CD14-positive monocyte (primary cell): ENCODE measurements around the gene GARNL3. TPM values are rescaled to one million over a fixed set of nuclear protein-coding genes. Genes with fewer than 3 reads are reported as not detected.

Experiments used
- DNase-seq, 3 donors: peaks; one replicate each; pipeline ENCODE4 v3.0.0-alpha.2; 2011 to 2022
- H2AFZ ChIP-seq: 2 replicates; pipeline ENCODE4 v1.6.0; 2012; ENCODE audit warnings: mild to moderate bottlenecking, low read depth, low read length, inconsistent platforms; ENCODE audit not compliant: insufficient read depth, poor library complexity, severe bottlenecking
- H3K27ac ChIP-seq, 2 donors: 1 replicate in 1 of 2; 2 replicates in 1 of 2; pipeline ENCODE4 v1.5.1; 2012 to 2013; ENCODE audit warnings: low read length in 2 of 2, control low read depth in 1 of 2, inconsistent platforms in 1 of 2, low read depth in 1 of 2, mild to moderate bottlenecking in 1 of 2
- H3K27me3 ChIP-seq, 2 donors: one replicate each; pipeline versions ENCODE4 v1.6.0 to v1.6.1; 2011 to 2013; ENCODE audit warnings: low read length in 2 of 2; ENCODE audit not compliant: control insufficient read depth in 2 of 2, insufficient read depth in 2 of 2
- H3K36me3 ChIP-seq, 2 donors: replicated peaks in 1 of 2; 1 replicate in 1 of 2; 2 replicates in 1 of 2; pipeline versions ENCODE4 v1.5.1 to v1.6.1; 2012 to 2013; ENCODE audit warnings: low read length in 2 of 2, control low read depth in 1 of 2, inconsistent platforms in 1 of 2, mild to moderate bottlenecking in 1 of 2; ENCODE audit not compliant: insufficient read depth in 2 of 2, control insufficient read depth in 1 of 2
- H3K4me1 ChIP-seq, 2 donors: 1 replicate in 1 of 2; 2 replicates in 1 of 2; pipeline versions ENCODE4 v1.5.1 to v1.6.1; 2012 to 2013; ENCODE audit warnings: low read length in 2 of 2, control low read depth in 1 of 2, inconsistent platforms in 1 of 2, mild to moderate bottlenecking in 1 of 2, moderate library complexity in 1 of 2; ENCODE audit not compliant: insufficient read depth in 2 of 2, control insufficient read depth in 1 of 2
- H3K4me2 ChIP-seq: replicated peaks from 2 replicates; pipeline ENCODE3; 2012; ENCODE audit warnings: low read length, moderate library complexity, mild to moderate bottlenecking; ENCODE audit not compliant: poor library complexity, severe bottlenecking; ENCODE audit errors: extremely low read depth
- H3K4me3 ChIP-seq, 3 experiments: fragments of 200-600 bp in 1 of 3; sonication (generic) in 1 of 3; replicated peaks in 1 of 3; 1 replicate in 2 of 3; 2 replicates in 1 of 3; pipeline ENCODE4 v1.5.1; 2011 to 2013; ENCODE audit warnings: low read length in 3 of 3, mild to moderate bottlenecking in 3 of 3, control low read depth in 2 of 3, low read depth in 2 of 3, inconsistent platforms in 1 of 3, moderate library complexity in 1 of 3
- H3K79me2 ChIP-seq: 2 replicates; pipeline ENCODE4 v1.6.0; 2012; ENCODE audit warnings: mild to moderate bottlenecking, control low read depth, inconsistent platforms, low read length, moderate library complexity; ENCODE audit not compliant: insufficient read depth
- H3K9ac ChIP-seq: 2 replicates; pipeline ENCODE4 v1.6.0; 2017; ENCODE audit warnings: low read length, mild to moderate bottlenecking; ENCODE audit not compliant: insufficient read depth, poor library complexity, severe bottlenecking
- H3K9me3 ChIP-seq, 2 donors: replicated peaks in 1 of 2; 1 replicate in 1 of 2; 2 replicates in 1 of 2; pipeline versions ENCODE4 v1.5.1 to v1.6.1; 2012 to 2013; ENCODE audit warnings: low read length in 2 of 2, control low read depth in 1 of 2; ENCODE audit not compliant: control insufficient read depth in 1 of 2, insufficient read depth in 1 of 2
- H4K20me1 ChIP-seq: 2 replicates; pipeline ENCODE4 v1.6.0; 2012; ENCODE audit warnings: mild to moderate bottlenecking, low read length, control low read depth, moderate library complexity; ENCODE audit not compliant: insufficient read depth
- H3K27ac Mint-ChIP-seq, 7 donors: one replicate each; pipeline ENCODE4 v1.8.0; 2020; ENCODE audit warnings: mild to moderate bottlenecking in 7 of 7, mixed read lengths in 7 of 7, moderate library complexity in 6 of 7, inconsistent platforms in 2 of 7
- H3K27me3 Mint-ChIP-seq, 3 donors: one replicate each; pipeline ENCODE4 v1.8.0; 2021 to 2022; ENCODE audit warnings: low read depth in 3 of 3, mild to moderate bottlenecking in 3 of 3, mixed read lengths in 3 of 3, moderate library complexity in 3 of 3, inconsistent platforms in 1 of 3
- H3K36me3 Mint-ChIP-seq, 2 donors: one replicate each; pipeline ENCODE4 v1.8.0; 2020; ENCODE audit warnings: mixed read lengths in 2 of 2, inconsistent platforms in 1 of 2, mild to moderate bottlenecking in 1 of 2
- H3K4me1 Mint-ChIP-seq: one replicate; pipeline ENCODE4 v1.8.0; 2020; ENCODE audit warnings: mild to moderate bottlenecking, mixed read lengths
- H3K4me3 Mint-ChIP-seq, 2 donors: one replicate each; pipeline ENCODE4 v1.8.0; 2020; ENCODE audit warnings: mild to moderate bottlenecking in 2 of 2, mixed read lengths in 2 of 2, moderate library complexity in 1 of 2
- H3K9me3 Mint-ChIP-seq, 7 donors: one replicate each; pipeline ENCODE4 v1.8.0; 2020 to 2022; ENCODE audit warnings: mixed read lengths in 7 of 7, mild to moderate bottlenecking in 6 of 7, moderate library complexity in 6 of 7, inconsistent platforms in 2 of 7
- WGBS: methylation state at CpG from one replicate; pipeline ENCODE4 v1.1.5; 2013; ENCODE audit warnings: missing lambda C conversion rate; ENCODE audit not compliant: insufficient coverage; 5-methylcytosine and 5-hydroxymethylcytosine counted together
- intact Hi-C, 2 donors: fragments of 100-400 bp; cut with micrococcal nuclease; formaldehyde crosslinking; loops; one replicate each; pipeline versions ENCODE4 v1.15.0 to v1.15.1; 2023
- polyA plus RNA-seq, 3 donors: library from polyadenylated mRNA; depleted of rRNA in 1 of 3; unstranded in 2 of 3; stranded (reverse) in 1 of 3; fragments of 300-500 nt in 2 of 3; fragments of >200 nt in 1 of 3; fragmentation: Illumina TruSeq in 2 of 3; gene quantifications; 1 replicate in 2 of 3; 2 replicates in 1 of 3; pipeline ENCODE4 v1.2.3, GENCODE V29; 2012 to 2021
- TF ChIP-seq, protein P1 (sequence below): fragments of 200-600 bp; IDR thresholded peaks from one replicate; pipeline ENCODE4 v1.8.0; 2022; ENCODE audit warnings: antibody characterized with exemption, mild to moderate bottlenecking

The GARNL3 gene
- polyA plus RNA-seq, 3 donors, result 0.39 to 1.5 (median 0.94) TPM

DNA sequence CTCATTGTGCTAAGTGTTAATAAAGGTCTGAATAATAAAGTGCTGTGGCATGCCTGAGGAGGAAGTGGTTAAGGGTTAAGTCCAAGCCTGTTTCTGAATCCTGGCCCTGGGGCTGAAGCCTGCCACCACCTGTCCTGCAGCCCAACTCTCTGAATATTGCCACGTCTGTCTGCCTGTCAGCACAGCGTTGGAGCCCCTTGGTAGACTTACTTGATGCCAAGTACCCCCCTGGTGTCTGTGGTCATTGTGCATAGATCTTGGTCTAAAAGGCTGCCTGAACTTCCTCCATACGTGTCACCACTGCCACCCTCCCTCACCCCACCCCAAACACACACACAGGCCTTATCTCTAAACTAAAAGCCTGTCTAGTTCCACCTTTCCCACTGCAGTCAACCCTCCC is 97.0 kb downstream of the GARNL3 start:
- Mint-ChIP-seq H3K27me3 (peaks cover 0 to 2% (median 1%) of the 10 kb centered on the region in 3 donors), H3K9me3 (no peaks in the 10 kb centered on the region), H3K4me1 (peaks cover 19% of the 10 kb centered on the region), H3K27ac (peak overlapping the region in 1 of 7 donors; percentile 57), H3K36me3 (no peaks in the 10 kb centered on the region), H3K4me3 (peak overlapping the region; percentile 20 to 50)
- Histone ChIP-seq H3K4me1 (peaks cover 17% of the 10 kb centered on the region in 2 donors), H3K36me3 (no peaks in the 10 kb centered on the region), H4K20me1 (no peaks in the 10 kb centered on the region), H3K27me3 (no peaks in the 10 kb centered on the region), H3K27ac (peak overlapping the region in 1 of 2 donors; percentile 41), H3K4me3 (no peak overlapping the region), H3K9ac (peak overlapping the region; percentile 21), H3K4me2 (no peak overlapping the region), H3K79me2 (no peaks in the 10 kb centered on the region), H2AFZ (peak overlapping the region; percentile 70), H3K9me3 (no peaks in the 10 kb centered on the region)
- intact Hi-C loops, result no loop called here
- TF ChIP-seq, protein P1, sequence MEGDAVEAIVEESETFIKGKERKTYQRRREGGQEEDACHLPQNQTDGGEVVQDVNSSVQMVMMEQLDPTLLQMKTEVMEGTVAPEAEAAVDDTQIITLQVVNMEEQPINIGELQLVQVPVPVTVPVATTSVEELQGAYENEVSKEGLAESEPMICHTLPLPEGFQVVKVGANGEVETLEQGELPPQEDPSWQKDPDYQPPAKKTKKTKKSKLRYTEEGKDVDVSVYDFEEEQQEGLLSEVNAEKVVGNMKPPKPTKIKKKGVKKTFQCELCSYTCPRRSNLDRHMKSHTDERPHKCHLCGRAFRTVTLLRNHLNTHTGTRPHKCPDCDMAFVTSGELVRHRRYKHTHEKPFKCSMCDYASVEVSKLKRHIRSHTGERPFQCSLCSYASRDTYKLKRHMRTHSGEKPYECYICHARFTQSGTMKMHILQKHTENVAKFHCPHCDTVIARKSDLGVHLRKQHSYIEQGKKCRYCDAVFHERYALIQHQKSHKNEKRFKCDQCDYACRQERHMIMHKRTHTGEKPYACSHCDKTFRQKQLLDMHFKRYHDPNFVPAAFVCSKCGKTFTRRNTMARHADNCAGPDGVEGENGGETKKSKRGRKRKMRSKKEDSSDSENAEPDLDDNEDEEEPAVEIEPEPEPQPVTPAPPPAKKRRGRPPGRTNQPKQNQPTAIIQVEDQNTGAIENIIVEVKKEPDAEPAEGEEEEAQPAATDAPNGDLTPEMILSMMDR, result no peak
- no peak for DNase-seq
- WGBS, result no CpG with 5 or more reads among the region's 3 CpGs

DNA sequence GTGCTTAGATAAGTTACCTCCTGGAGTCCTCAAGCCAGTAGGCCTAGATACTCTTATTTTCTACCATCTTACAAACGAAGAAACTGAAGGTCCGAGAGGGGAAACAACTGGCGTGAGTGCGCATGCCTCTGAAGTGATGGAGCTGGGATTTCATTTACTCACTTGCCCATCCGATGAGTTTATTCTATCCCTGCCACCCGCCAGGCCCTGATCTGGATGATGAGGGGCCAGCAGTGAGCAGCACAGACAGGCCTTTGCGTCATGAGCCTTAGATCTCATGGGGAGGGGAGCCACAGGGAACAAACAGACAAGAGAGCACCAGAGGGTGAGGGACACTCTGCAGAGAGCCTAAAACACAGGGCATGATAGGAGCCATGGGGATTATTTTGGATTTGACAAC is 98.3 kb downstream of the GARNL3 start:
- Mint-ChIP-seq H3K4me3 (no peak overlapping the region), H3K27me3 (peaks cover 0 to 2% (median 1%) of the 10 kb centered on the region in 3 donors), H3K36me3 (no peaks in the 10 kb centered on the region), H3K27ac (no peak overlapping the region), H3K4me1 (peaks cover 19% of the 10 kb centered on the region), H3K9me3 (no peaks in the 10 kb centered on the region)
- Histone ChIP-seq H3K9ac (no peak overlapping the region), H3K27me3 (no peaks in the 10 kb centered on the region), H3K4me2 (no peak overlapping the region), H4K20me1 (no peaks in the 10 kb centered on the region), H3K4me1 (peaks cover 17% of the 10 kb centered on the region in 2 donors), H2AFZ (no peak overlapping the region), H3K4me3 (no peak overlapping the region), H3K36me3 (no peaks in the 10 kb centered on the region), H3K27ac (no peak overlapping the region), H3K79me2 (no peaks in the 10 kb centered on the region), H3K9me3 (no peaks in the 10 kb centered on the region)
- DNase-seq, result no peak
- TF ChIP-seq, protein P1, result no peak
- intact Hi-C loops, result no loop called here
- WGBS, result 100% methylated on average over 4 of the region's 7 CpGs
